Nucleus accumbens (tissue), 56 donors: ENCODE results near the gene EMSY.
A peak's percentile ranks its signal among the peaks of the same experiment; 100 is the strongest.
"Not testable (repeated sequence)": the region's sequence is repeated elsewhere in the genome, so short reads cannot be mapped to it uniquely, and the experiment has no call there.

ENCODE experiments used
- DNase-seq, 56 donors: peaks; one replicate each; lab custom pipeline; 2025; lab: John Stamatoyannopoulos, UW

The EMSY gene

DNA sequence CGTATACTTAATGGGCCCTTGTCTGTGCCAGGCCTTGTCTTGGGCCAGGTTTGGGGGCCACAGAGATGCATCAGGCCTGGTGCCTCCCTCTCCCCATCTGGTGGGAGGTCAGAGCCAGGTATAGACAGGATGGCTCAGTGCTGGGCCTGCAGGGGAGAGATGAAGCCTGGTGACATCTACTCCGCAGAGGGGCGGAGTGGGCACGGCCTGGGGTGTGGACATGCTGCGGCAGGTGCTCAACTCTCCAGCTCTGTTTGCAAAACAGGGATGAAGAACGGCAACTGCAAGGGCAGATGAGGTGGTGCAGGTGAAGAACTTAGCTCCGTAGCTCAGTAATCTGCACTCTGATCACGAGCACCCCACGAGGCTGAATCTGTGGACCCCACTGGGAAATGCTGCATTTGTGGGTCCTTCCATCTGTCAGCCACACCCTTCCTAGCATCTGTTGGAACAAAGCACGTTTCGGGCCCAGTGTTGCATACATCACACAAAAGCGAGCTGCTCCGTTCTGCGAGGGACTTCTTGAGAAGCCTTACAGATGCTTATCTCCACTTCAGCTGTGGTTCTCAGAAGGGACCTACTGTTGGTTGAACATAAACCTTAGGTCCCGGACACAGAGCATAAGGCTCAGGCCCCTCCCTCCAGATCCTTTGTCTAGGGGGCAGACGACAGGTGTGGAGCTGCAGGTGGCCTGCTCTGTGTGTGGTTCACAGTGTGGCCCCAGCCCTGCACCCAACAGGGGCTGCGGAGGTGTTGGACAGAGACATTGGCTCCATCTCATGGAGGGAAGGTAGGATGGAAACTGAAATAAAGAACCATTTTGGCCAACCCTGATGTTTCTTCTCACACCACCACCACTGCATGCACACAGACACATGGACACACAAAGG lies 147.5 kb downstream of the EMSY start:
- DNase-seq: no peak

- no peak for DNase-seq
Observed at GRCh38 chr11:76592961-76593360, 148.1 kb downstream of the EMSY start.

GRCh38 chr11:76595091-76595490 lies 150.3 kb downstream of the EMSY start:
- not testable (repeated sequence) for DNase-seq

DNA sequence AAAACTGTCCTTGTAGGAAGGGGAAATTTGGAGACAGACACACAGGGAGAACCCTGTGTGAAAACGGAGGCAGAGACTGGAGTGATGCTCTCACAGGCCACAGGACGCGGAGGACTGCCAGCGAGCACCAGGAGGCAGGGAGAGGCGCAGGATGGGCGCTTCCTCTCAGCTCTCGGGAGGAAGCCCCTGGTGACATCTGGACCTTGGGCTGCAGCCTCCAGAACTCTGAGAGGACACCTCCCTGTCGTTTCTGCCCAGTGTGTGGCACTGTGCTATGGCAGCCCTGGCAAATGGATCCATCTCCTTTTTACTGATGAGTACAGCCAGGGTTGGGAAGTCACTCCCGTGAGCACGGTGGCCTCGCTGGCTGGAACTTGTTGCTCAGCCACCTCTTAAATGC lies 151.8 kb downstream of the EMSY start:
- no peak for DNase-seq

GRCh38 chr11:76597533-76598425 lies 153.0 kb downstream of the EMSY start:
- no peak for DNase-seq

DNA sequence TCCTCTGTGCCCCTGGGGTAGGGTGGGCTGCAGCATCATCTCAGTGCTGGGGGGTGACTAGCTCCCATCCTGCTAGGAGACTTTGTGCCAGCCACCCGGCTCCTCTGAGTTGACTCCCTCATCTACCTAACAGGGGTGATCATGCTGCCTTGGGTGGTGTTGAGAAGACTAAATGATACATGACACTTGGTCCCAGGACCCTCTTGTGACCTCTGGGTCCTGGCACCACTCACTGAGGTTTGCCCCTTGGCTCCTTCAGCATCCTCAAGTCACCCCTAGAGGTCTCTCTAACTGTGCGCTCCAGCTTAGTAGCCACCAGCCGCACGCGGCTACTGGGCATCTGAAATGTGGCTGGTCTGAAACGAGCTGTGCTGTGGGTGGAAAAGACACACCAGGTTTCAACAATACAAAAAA lies 153.6 kb downstream of the EMSY start:
- peak in 2 of 56 donors; percentile 19 to 36 for DNase-seq

DNA sequence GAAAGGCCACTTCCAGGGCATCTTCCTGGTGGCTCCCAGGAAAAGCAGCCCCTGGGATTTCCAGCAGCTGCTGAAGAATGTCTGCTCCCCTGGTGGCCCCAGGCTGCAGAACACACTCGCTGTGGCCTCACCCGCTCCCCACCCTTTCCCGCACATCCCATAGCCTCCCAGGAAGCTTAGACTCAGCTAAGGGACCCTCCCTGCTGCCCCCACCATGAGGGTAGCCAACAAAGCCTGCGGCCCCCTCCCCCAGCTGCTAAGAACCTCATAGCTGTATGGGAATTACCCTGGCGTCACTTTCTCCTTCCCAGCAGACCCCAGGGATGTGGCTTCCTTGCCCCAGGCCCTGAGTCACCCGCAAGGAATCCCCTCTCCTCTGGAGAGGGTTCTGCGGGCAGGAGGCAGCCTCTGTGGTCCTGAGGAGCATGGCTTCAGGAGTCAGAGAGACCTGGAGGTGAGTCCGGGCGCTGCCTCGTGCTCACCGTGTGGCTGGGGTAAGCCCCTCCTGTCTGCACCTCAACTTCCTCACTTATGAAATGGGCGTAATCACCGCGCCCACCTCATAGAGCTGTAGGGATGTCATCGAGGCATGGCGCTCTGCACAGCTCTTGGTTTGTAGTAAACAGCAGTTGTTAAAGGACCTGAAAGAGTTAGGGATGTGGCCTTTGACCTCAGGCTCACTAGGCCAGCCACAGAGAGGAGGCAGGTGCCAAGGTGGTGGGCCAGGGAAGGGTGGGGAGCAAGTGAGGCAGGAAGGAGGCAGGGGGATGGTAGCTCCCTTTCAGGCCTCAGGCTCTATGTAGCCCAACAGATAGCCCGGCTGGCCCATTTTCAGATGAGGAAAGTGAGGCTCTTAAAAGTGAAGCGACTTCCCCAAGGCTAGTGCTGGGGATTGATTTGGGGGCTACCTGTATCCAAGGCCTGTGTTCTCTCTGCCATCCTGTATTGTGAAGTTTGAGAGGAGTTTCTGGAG lies 154.5 kb downstream of the EMSY start:
- DNase-seq: no peak

- DNase-seq: no peak
Observed at GRCh38 chr11:76600124-76600655, 155.4 kb downstream of the EMSY start.

DNA sequence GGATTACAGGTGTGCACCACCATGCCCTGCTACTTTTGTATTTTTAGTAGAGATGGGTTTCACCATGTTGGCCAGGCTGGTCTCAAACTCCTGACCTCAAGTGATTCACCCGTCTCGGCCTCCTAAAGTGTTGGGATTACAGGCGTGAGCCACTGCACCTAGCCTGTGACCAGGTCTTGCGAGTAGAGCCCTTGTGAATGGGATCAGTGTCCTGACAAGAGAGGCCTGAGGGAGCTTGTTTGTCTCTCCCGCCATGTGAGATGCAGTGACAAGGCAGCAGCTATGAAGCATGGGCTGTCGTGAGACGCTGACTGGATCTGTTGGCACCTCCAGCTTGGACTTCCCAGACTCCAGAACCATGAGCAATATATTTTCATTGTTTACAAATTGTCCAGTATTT lies 156.5 kb downstream of the EMSY start:
- DNase-seq: no peak

- no peak for DNase-seq
Observed at GRCh38 chr11:76601724-76602123, 156.9 kb downstream of the EMSY start.

- no peak for DNase-seq
Observed at GRCh38 chr11:76602431-76602861, 157.6 kb downstream of the EMSY start.
